Ovary (tissue), 9 donors: ENCODE results near the gene FYN. TPM values are rescaled to one million over a fixed set of nuclear protein-coding genes. Genes with fewer than 3 reads are reported as not detected.

Experiments
- DNase-seq, 5 donors: peaks; one replicate each; pipeline ENCODE4 v3.0.0-alpha.2; 2019 to 2020
- H3K27ac ChIP-seq, 2 donors: fragments of 200-600 bp; one replicate each; pipeline versions ENCODE4 v1.5.1 to v1.8.0; 2019 to 2022
- H3K27me3 ChIP-seq: fragments of 200-600 bp; one replicate; pipeline ENCODE4 v1.8.0; 2022
- H3K36me3 ChIP-seq: fragments of 200-600 bp; sonication (generic); one replicate; pipeline ENCODE4 v1.5.1; 2019
- H3K4me1 ChIP-seq: one replicate; pipeline ENCODE4 v1.8.1; 2013; ENCODE audit warnings: mild to moderate bottlenecking, moderate library complexity; ENCODE audit not compliant: insufficient read depth
- H3K4me3 ChIP-seq: fragments of 200-600 bp; sonication (generic); one replicate; pipeline ENCODE4 v1.5.1; 2017
- H3K9me3 ChIP-seq, 2 donors: fragments of 200-600 bp in 1 of 2; sonication (generic) in 1 of 2; one replicate each; pipeline versions ENCODE4 v1.5.1 to v1.8.1; 2013 to 2019; ENCODE audit warnings: mild to moderate bottlenecking in 1 of 2, moderate library complexity in 1 of 2
- CTCF ChIP-seq, 3 donors: fragments of 450-650 bp in 2 of 3; fragments of 200-600 bp in 1 of 3; IDR thresholded peaks; one replicate each; pipeline versions ENCODE4 v1.5.1 to v1.8.0; 2016 to 2022; ENCODE audit warnings: antibody characterized with exemption in 3 of 3, mild to moderate bottlenecking in 1 of 3
- EP300 ChIP-seq: sonication (generic); formaldehyde crosslinking; IDR thresholded peaks from one replicate; pipeline ENCODE4 v1.6.1; 2017; ENCODE audit warnings: antibody characterized with exemption
- POLR2A ChIP-seq: fragments of 450-650 bp; IDR thresholded peaks from one replicate; pipeline ENCODE4 v1.6.1; 2017; ENCODE audit warnings: antibody characterized with exemption, mild to moderate bottlenecking, moderate library complexity
- WGBS, 3 donors: extraction: QIAGEN DNeasy Blood & Tissue Kit in 1 of 3; methylation state at CpG; one replicate each; pipeline versions ENCODE4 v1.1.5 to v1.1.7; 2013 to 2017; 5-methylcytosine and 5-hydroxymethylcytosine counted together
- intact Hi-C, 4 donors: fragments of 100-400 bp; cut with DNase I; formaldehyde crosslinking; loops; one replicate each; pipeline versions ENCODE4 v1.11.0 to v1.15.1; 2022 to 2023
- polyA plus RNA-seq, 2 donors: library from polyadenylated mRNA; stranded (reverse); fragments of 200-250 nt in 1 of 2; fragments of 350-450 nt in 1 of 2; fragmentation: Illumina TruSeq in 1 of 2; extraction: RNeasy Lipid Tissue Mini Kit (QIAGEN cat#74804) in 1 of 2; gene quantifications; one replicate each; pipeline ENCODE4 v1.2.3, GENCODE V29; 2013 to 2014
- total RNA-seq, 7 donors: library from RNA; depleted of rRNA in 2 of 7; stranded (reverse); fragments of >200 nt in 2 of 7; fragmentation: NEBNext Ultra II Directional in 3 of 7; extraction: Animal tissue kit (Norgen Biotek cat#: 25700) in 3 of 7; gene quantifications; one replicate each; pipeline versions ENCODE4 v1.1.0 to v1.2.4, GENCODE V29; 2016 to 2023
- donor health status: DM: no; HTN: no; CAD: no; lungs with moderate emphysema.
- donor health status: DM: no; HTN: no; CAD: no.
- donor health status: Bipolar disorder and iron deficiency.
- donor health status: DM: yes; HTN: yes; CAD: no.
- donor health status: DM: no; HTN: no; CAD: no.
- donor health status: DM: yes; HTN: yes; CAD: no.

Gene FYN
- total and polyA plus RNA-seq, 9 donors = 37.2 to 116 (median 72.7) TPM

- Histone ChIP-seq H3K4me1 (peaks cover 10% of the 10 kb centered on the region), H3K9me3 (no peaks in the 10 kb centered on the region), H3K36me3 (no peaks in the 10 kb centered on the region), H3K27me3 (no peaks in the 10 kb centered on the region), H3K27ac (peak overlapping the region in 1 of 2 donors; percentile 49), H3K4me3 (no peak overlapping the region)
- DNase-seq = no peak
- intact Hi-C loops = no loop called here
- TF ChIP-seq EP300 (no peak), POLR2A (no peak), CTCF (IDR thresholded peaks at IDR 0.05) (no peak)
- WGBS, 3 donors = 40 to 51% (median 49%) methylated on average over 4 of the region's 4 CpGs
Observed at GRCh38 chr6:111823831-111824607, 49.2 kb downstream of the FYN start.

- no peak for DNase-seq
- H3K36me3 ChIP-seq = no peaks in the 10 kb centered on the region
- H3K4me1 ChIP-seq = peaks cover 10% of the 10 kb centered on the region
- peak overlapping the region in 1 of 2 donors; percentile 49 for H3K27ac ChIP-seq
- no peak overlapping the region for H3K4me3 ChIP-seq
- no peak for TF ChIP-seq CTCF (IDR thresholded peaks at IDR 0.05)
- H3K27me3 ChIP-seq = no peaks in the 10 kb centered on the region
- intact Hi-C loops = no loop called here
- H3K9me3 ChIP-seq = no peaks in the 10 kb centered on the region
- WGBS, 3 donors = 59 to 77% (median 63%) methylated on average over 6 of the region's 6 CpGs
Observed at GRCh38 chr6:111823012-111823411, 50.2 kb downstream of the FYN start.

GRCh38 chr6:111819458-111819857 is 53.8 kb downstream of the FYN start:
- no peak overlapping the region for H3K27ac ChIP-seq
- peaks cover 8% of the 10 kb centered on the region for H3K4me1 ChIP-seq
- TF ChIP-seq POLR2A = no peak
- TF ChIP-seq CTCF (IDR thresholded peaks at IDR 0.05) = no peak
- no peak for TF ChIP-seq EP300
- no peaks in the 10 kb centered on the region for H3K36me3 ChIP-seq
- intact Hi-C loops = no loop called here
- H3K9me3 ChIP-seq = no peaks in the 10 kb centered on the region
- no peak for DNase-seq
- WGBS, 3 donors = 92 to 95% (median 95%) methylated on average over 3 of the region's 3 CpGs
- H3K27me3 ChIP-seq = no peaks in the 10 kb centered on the region
- no peak overlapping the region for H3K4me3 ChIP-seq

- peaks cover 6% of the 10 kb centered on the region for H3K4me1 ChIP-seq
- DNase-seq = no peak
- TF ChIP-seq EP300 (no peak), POLR2A (no peak), CTCF (IDR thresholded peaks at IDR 0.05) (no peak)
- H3K4me3 ChIP-seq = no peak overlapping the region
- H3K27ac ChIP-seq = no peak overlapping the region
- 72 to 82% (median 80%) methylated on average over 5 of the region's 5 CpGs for WGBS, 3 donors
- intact Hi-C loops = no loop called here
- no peaks in the 10 kb centered on the region for H3K27me3 ChIP-seq
- no peaks in the 10 kb centered on the region for H3K36me3 ChIP-seq
- no peaks in the 10 kb centered on the region for H3K9me3 ChIP-seq
Observed at GRCh38 chr6:111818539-111819226, 54.6 kb downstream of the FYN start.
